ENCODE measurements around the gene DDX6.

Gene DDX6

DNA sequence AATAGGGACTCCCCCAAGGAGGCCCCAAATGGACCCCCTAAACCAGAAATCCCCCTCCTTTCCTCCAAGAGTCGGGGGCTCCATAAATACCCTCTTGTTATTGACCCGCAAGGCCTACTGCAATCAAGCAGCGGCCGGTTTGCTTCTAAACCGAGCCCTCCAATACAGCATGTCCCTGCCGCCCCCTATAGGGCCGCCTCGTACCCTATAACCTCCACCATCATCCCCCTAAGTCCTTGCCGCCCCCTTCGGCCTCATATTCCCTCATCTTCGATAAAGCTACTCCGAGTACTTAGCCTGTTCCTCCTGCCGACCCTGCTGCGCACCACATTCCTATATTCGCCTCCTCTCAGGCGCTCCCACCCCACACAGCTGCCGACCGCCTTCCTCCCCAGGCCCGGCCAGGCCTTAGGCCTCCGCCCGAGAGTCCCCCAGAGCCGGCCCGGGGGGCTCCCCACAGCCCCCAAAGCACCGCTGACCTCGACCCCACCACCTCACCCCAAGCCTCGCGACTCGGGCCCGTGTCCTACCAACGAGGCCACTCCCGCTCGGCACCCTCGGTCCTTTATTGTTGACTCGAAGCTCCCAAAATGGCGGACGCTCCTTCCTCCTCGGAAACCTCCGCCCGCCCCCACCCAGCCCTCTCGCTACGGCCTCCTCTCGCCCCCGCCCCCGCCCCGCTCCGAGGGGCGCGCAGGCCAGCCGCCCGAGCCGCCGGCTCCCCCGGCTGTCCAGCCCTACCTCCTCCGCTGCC is 430 bp downstream of the DDX6 start:
- peak; percentile 56 for ATAC-seq
- TF ChIP-seq PPARA (CRISPR knock-in tag; IDR thresholded peaks at IDR 0.05; ENCODE audit: borderline replicate concordance) (no peak), ZC3H10 (CRISPR knock-in tag; IDR thresholded peaks at IDR 0.05) (no peak), ZFP30 (CRISPR knock-in tag; IDR thresholded peaks at IDR 0.05) (no peak), TOX (CRISPR knock-in tag; IDR thresholded peaks at IDR 0.05; ENCODE audit: borderline replicate concordance) (no peak), ZNF70 (CRISPR knock-in tag; IDR thresholded peaks at IDR 0.05) (no peak), RARB (CRISPR knock-in tag; IDR thresholded peaks at IDR 0.05) (no peak)

DNA sequence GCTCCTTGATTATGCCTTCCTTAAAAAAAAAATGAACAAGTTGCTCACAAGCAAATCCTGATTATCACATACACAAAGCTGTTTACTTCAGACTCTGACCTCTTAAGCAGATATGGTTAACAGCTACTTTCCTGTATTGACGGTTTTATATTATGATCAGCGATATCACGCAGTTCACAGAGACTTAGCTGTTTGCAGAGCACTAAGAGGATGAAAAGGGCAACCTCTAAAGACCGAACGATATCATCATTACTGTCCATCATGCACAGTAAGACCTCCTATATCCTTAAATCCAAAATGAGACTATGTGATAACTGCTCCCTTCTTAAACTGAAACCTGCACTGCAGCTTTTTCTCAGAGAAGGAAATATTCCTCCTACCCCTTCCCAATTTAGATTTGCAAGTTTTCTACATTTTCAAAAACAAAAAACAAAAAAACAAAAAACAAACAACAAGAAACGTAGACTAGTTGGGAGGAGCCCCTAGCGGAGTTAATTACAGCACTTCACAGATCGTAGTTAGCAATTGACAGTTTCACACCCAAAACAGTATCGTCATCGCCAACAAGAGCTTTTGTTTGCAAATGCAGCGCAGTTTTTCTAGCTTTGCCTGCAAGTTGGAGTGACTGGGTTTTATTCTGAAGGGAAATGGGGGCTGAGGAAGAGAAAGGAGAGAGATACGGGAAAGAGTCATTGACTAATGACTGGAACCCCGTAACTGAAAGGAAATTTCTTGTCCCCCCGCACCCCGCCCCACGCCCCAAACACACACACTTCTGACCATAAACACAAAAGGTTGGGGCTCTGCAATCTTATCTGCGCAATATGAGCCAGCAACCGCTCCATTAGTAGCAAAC is 1.2 kb downstream of the DDX6 start:
- TF ChIP-seq OSR1 (CRISPR knock-in tag; IDR thresholded peaks at IDR 0.05) (no peak), ZC3H10 (CRISPR knock-in tag; IDR thresholded peaks at IDR 0.05) (no peak), BACH2 (CRISPR knock-in tag; IDR thresholded peaks at IDR 0.05; ENCODE audit: borderline replicate concordance) (no peak), ARNTL (CRISPR knock-in tag; IDR thresholded peaks at IDR 0.05; ENCODE audit: borderline replicate concordance, low read depth) (no peak), TOX (CRISPR knock-in tag; IDR thresholded peaks at IDR 0.05; ENCODE audit: borderline replicate concordance) (no peak), ISL1 (CRISPR knock-in tag; IDR thresholded peaks at IDR 0.05) (no peak), PPARA (CRISPR knock-in tag; IDR thresholded peaks at IDR 0.05; ENCODE audit: borderline replicate concordance) (no peak), TCF4 (CRISPR knock-in tag; IDR thresholded peaks at IDR 0.05; ENCODE audit: borderline replicate concordance) (no peak)
- TF ChIP-seq, protein P1, sequence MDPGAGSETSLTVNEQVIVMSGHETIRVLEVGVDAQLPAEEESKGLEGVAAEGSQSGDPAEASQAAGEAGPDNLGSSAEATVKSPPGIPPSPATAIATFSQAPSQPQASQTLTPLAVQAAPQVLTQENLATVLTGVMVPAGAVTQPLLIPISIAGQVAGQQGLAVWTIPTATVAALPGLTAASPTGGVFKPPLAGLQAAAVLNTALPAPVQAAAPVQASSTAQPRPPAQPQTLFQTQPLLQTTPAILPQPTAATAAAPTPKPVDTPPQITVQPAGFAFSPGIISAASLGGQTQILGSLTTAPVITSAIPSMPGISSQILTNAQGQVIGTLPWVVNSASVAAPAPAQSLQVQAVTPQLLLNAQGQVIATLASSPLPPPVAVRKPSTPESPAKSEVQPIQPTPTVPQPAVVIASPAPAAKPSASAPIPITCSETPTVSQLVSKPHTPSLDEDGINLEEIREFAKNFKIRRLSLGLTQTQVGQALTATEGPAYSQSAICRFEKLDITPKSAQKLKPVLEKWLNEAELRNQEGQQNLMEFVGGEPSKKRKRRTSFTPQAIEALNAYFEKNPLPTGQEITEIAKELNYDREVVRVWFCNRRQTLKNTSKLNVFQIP (CRISPR knock-in tag; IDR thresholded peaks at IDR 0.05; ENCODE audit: borderline replicate concordance, low read depth), result no peak
- TF ChIP-seq, protein P2, sequence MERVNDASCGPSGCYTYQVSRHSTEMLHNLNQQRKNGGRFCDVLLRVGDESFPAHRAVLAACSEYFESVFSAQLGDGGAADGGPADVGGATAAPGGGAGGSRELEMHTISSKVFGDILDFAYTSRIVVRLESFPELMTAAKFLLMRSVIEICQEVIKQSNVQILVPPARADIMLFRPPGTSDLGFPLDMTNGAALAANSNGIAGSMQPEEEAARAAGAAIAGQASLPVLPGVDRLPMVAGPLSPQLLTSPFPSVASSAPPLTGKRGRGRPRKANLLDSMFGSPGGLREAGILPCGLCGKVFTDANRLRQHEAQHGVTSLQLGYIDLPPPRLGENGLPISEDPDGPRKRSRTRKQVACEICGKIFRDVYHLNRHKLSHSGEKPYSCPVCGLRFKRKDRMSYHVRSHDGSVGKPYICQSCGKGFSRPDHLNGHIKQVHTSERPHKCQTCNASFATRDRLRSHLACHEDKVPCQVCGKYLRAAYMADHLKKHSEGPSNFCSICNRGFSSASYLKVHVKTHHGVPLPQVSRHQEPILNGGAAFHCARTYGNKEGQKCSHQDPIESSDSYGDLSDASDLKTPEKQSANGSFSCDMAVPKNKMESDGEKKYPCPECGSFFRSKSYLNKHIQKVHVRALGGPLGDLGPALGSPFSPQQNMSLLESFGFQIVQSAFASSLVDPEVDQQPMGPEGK (CRISPR knock-in tag; IDR thresholded peaks at IDR 0.05; ENCODE audit: borderline replicate concordance), result no peak
- TF ChIP-seq, protein P3, sequence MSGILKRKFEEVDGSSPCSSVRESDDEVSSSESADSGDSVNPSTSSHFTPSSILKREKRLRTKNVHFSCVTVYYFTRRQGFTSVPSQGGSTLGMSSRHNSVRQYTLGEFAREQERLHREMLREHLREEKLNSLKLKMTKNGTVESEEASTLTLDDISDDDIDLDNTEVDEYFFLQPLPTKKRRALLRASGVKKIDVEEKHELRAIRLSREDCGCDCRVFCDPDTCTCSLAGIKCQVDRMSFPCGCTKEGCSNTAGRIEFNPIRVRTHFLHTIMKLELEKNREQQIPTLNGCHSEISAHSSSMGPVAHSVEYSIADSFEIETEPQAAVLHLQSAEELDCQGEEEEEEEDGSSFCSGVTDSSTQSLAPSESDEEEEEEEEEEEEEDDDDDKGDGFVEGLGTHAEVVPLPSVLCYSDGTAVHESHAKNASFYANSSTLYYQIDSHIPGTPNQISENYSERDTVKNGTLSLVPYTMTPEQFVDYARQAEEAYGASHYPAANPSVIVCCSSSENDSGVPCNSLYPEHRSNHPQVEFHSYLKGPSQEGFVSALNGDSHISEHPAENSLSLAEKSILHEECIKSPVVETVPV (CRISPR knock-in tag; IDR thresholded peaks at IDR 0.05), result no peak
- TF ChIP-seq, protein P4, sequence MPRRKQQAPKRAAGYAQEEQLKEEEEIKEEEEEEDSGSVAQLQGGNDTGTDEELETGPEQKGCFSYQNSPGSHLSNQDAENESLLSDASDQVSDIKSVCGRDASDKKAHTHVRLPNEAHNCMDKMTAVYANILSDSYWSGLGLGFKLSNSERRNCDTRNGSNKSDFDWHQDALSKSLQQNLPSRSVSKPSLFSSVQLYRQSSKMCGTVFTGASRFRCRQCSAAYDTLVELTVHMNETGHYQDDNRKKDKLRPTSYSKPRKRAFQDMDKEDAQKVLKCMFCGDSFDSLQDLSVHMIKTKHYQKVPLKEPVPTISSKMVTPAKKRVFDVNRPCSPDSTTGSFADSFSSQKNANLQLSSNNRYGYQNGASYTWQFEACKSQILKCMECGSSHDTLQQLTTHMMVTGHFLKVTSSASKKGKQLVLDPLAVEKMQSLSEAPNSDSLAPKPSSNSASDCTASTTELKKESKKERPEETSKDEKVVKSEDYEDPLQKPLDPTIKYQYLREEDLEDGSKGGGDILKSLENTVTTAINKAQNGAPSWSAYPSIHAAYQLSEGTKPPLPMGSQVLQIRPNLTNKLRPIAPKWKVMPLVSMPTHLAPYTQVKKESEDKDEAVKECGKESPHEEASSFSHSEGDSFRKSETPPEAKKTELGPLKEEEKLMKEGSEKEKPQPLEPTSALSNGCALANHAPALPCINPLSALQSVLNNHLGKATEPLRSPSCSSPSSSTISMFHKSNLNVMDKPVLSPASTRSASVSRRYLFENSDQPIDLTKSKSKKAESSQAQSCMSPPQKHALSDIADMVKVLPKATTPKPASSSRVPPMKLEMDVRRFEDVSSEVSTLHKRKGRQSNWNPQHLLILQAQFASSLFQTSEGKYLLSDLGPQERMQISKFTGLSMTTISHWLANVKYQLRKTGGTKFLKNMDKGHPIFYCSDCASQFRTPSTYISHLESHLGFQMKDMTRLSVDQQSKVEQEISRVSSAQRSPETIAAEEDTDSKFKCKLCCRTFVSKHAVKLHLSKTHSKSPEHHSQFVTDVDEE (CRISPR knock-in tag; IDR thresholded peaks at IDR 0.05), result no peak
- TF ChIP-seq, protein P5, sequence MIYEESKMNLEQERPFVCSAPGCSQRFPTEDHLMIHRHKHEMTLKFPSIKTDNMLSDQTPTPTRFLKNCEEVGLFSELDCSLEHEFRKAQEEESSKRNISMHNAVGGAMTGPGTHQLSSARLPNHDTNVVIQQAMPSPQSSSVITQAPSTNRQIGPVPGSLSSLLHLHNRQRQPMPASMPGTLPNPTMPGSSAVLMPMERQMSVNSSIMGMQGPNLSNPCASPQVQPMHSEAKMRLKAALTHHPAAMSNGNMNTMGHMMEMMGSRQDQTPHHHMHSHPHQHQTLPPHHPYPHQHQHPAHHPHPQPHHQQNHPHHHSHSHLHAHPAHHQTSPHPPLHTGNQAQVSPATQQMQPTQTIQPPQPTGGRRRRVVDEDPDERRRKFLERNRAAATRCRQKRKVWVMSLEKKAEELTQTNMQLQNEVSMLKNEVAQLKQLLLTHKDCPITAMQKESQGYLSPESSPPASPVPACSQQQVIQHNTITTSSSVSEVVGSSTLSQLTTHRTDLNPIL (CRISPR knock-in tag; IDR thresholded peaks at IDR 0.05; ENCODE audit: low read depth), result no peak
- no peak for ATAC-seq

DNA sequence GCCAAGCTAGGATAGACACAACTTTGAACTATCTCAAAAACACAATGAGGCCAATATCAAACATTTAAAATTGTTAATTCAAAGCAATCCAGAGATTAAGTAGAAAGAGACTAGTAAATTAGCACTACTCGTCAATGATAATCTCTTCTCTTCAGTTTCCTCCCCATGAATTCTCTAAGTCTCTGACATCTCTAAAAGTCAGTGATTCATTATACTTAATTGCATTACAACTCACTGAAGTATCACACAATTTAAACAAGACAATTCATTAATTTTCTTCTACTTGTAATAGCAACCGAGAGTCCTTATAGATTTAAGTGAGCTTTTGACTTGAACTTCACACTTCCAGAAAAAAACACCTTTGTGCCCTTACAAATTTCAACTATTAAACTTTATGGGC is 4.3 kb downstream of the DDX6 start:
- ATAC-seq, result no peak
- TF ChIP-seq ZC3H10 (CRISPR knock-in tag; IDR thresholded peaks at IDR 0.05) (no peak), ISL1 (CRISPR knock-in tag; IDR thresholded peaks at IDR 0.05) (no peak), ESRRG (CRISPR knock-in tag; IDR thresholded peaks at IDR 0.05) (no peak), ZFP3 (CRISPR knock-in tag; IDR thresholded peaks at IDR 0.05) (no peak), SNAI2 (CRISPR knock-in tag; IDR thresholded peaks at IDR 0.05) (no peak), RARB (CRISPR knock-in tag; IDR thresholded peaks at IDR 0.05) (no peak)
- TF ChIP-seq, protein P1 (CRISPR knock-in tag; IDR thresholded peaks at IDR 0.05; ENCODE audit: borderline replicate concordance, low read depth), result no peak
- TF ChIP-seq, protein P3 (CRISPR knock-in tag; IDR thresholded peaks at IDR 0.05), result no peak
- TF ChIP-seq, protein P4 (CRISPR knock-in tag; IDR thresholded peaks at IDR 0.05), result no peak
